Smooth muscle cell (in vitro differentiated cells): ENCODE data around the gene CAAP1. TPM values are rescaled to one million over a fixed set of nuclear protein-coding genes. Genes with fewer than 3 reads are reported as not detected.

Experiments used
- DNase-seq: peaks from one replicate; lab custom pipeline; 2025; ENCODE audit not compliant: unreplicated experiment; lab: John Stamatoyannopoulos, UW
- H2AFZ ChIP-seq: fragments of 200-600 bp; sonication (generic); 2 replicates; pipeline ENCODE4 v1.6.0; 2016; ENCODE audit warnings: antibody characterized with exemption, low read depth, mild to moderate bottlenecking
- H3F3A ChIP-seq: fragments of 200-600 bp; sonication (generic); 2 replicates; pipeline ENCODE4 v1.6.0; 2017; ENCODE audit warnings: antibody characterized with exemption, low read depth
- H3K27ac ChIP-seq: fragments of 200-600 bp; sonication (generic); 2 replicates; pipeline ENCODE4 v1.5.1; 2016; ENCODE audit warnings: low read depth, mild to moderate bottlenecking
- H3K27me3 ChIP-seq: fragments of 200-600 bp; sonication (generic); 2 replicates; pipeline ENCODE4 v1.6.1; 2016; ENCODE audit warnings: low read depth, mild to moderate bottlenecking
- H3K36me3 ChIP-seq: fragments of 200-600 bp; sonication (generic); 2 replicates; pipeline ENCODE4 v1.5.1; 2016; ENCODE audit warnings: low read depth
- H3K4me1 ChIP-seq: fragments of 200-600 bp; sonication (generic); 2 replicates; pipeline ENCODE4 v1.5.1; 2016; ENCODE audit warnings: low read depth
- H3K4me2 ChIP-seq: fragments of 200-600 bp; sonication (generic); 2 replicates; pipeline ENCODE4 v1.6.0; 2016; ENCODE audit warnings: mild to moderate bottlenecking
- H3K4me3 ChIP-seq: fragments of 200-600 bp; sonication (generic); 2 replicates; pipeline ENCODE4 v1.5.1; 2016; ENCODE audit warnings: mild to moderate bottlenecking
- H3K79me2 ChIP-seq: fragments of 200-600 bp; sonication (generic); 2 replicates; pipeline ENCODE4 v1.6.0; 2016; ENCODE audit warnings: low read depth, mild to moderate bottlenecking
- H3K9ac ChIP-seq: fragments of 200-600 bp; sonication (generic); 2 replicates; pipeline ENCODE4 v1.6.0; 2016; ENCODE audit warnings: low read depth
- H3K9me3 ChIP-seq: fragments of 200-600 bp; sonication (generic); replicated peaks from 2 replicates; pipeline ENCODE4 v1.5.1; 2016; ENCODE audit warnings: low read depth
- H4K20me1 ChIP-seq: fragments of 200-600 bp; sonication (generic); 2 replicates; pipeline ENCODE4 v1.6.0; 2016; ENCODE audit warnings: low read depth
- CTCF ChIP-seq: fragments of 200-600 bp; sonication (generic); IDR thresholded peaks from 2 replicates; pipeline ENCODE4 v1.5.1; 2017; ENCODE audit warnings: borderline replicate concordance, mild to moderate bottlenecking, antibody characterized with exemption; ENCODE audit not compliant: insufficient read depth, poor library complexity, severe bottlenecking
- WGBS: methylation state at CpG from one replicate; pipeline ENCODE4 v1.1.7; 2016; ENCODE audit warnings: low lambda C conversion rate; 5-methylcytosine and 5-hydroxymethylcytosine counted together
- polyA plus RNA-seq: library from polyadenylated mRNA; unstranded; fragments of >200 nt; fragmentation: Nextera tagmentation; extraction: Ambion mirVana; gene quantifications from 2 replicates; pipeline ENCODE4 v1.2.1, GENCODE V29; 2016
- total RNA-seq: library from RNA; depleted of rRNA; stranded (reverse); fragments of >200 nt; gene quantifications from 2 replicates; pipeline ENCODE4 v1.2.3, GENCODE V29; 2014

Gene CAAP1
- total and polyA plus RNA-seq, 2 experiments from 2014 or later, result 18.4 to 18.7 TPM

- DNase-seq, result no peak
- Histone ChIP-seq H3K79me2 (no peaks in the 10 kb centered on the region), H3F3A (no peaks in the 10 kb centered on the region), H3K4me3 (no peak overlapping the region), H2AFZ (no peak overlapping the region), H3K9ac (no peak overlapping the region), H3K36me3 (no peaks in the 10 kb centered on the region), H3K9me3 (no peaks in the 10 kb centered on the region), H3K4me1 (no peaks in the 10 kb centered on the region), H4K20me1 (no peaks in the 10 kb centered on the region), H3K27ac (no peak overlapping the region), H3K4me2 (no peak overlapping the region), H3K27me3 (no peaks in the 10 kb centered on the region)
- no peak for TF ChIP-seq CTCF
- WGBS, result 79% methylated on average over 2 of the region's 2 CpGs
Observed at GRCh38 chr9:26814799-26815198, 77.8 kb downstream of the CAAP1 start.

GRCh38 chr9:26813247-26813646 is 79.4 kb downstream of the CAAP1 start:
- Histone ChIP-seq H3K27me3 (no peaks in the 10 kb centered on the region), H3K4me1 (no peaks in the 10 kb centered on the region), H3K9ac (no peak overlapping the region), H3K4me2 (no peak overlapping the region), H2AFZ (no peak overlapping the region), H3K36me3 (no peaks in the 10 kb centered on the region), H4K20me1 (no peaks in the 10 kb centered on the region), H3F3A (no peaks in the 10 kb centered on the region), H3K79me2 (no peaks in the 10 kb centered on the region), H3K9me3 (no peaks in the 10 kb centered on the region), H3K4me3 (no peak overlapping the region), H3K27ac (no peak overlapping the region)
- no peak for DNase-seq
- no peak for TF ChIP-seq CTCF

GRCh38 chr9:26812217-26812616 is 80.4 kb downstream of the CAAP1 start:
- WGBS, result 91% methylated on average over 3 of the region's 3 CpGs
- Histone ChIP-seq H3K4me1 (no peaks in the 10 kb centered on the region), H4K20me1 (no peaks in the 10 kb centered on the region), H3K4me3 (no peak overlapping the region), H3K9me3 (no peaks in the 10 kb centered on the region), H3K79me2 (no peaks in the 10 kb centered on the region), H3K27ac (no peak overlapping the region), H3K36me3 (no peaks in the 10 kb centered on the region), H2AFZ (no peak overlapping the region), H3K4me2 (no peak overlapping the region), H3K27me3 (no peaks in the 10 kb centered on the region), H3K9ac (no peak overlapping the region), H3F3A (no peaks in the 10 kb centered on the region)
- no peak for DNase-seq
- TF ChIP-seq CTCF, result no peak

- no peak overlapping the region for H2AFZ ChIP-seq
- no peaks in the 10 kb centered on the region for H3K9me3 ChIP-seq
- no peaks in the 10 kb centered on the region for H4K20me1 ChIP-seq
- H3K4me3 ChIP-seq, result no peak overlapping the region
- no peaks in the 10 kb centered on the region for H3F3A ChIP-seq
- H3K4me1 ChIP-seq, result no peaks in the 10 kb centered on the region
- H3K4me2 ChIP-seq, result no peak overlapping the region
- no peaks in the 10 kb centered on the region for H3K79me2 ChIP-seq
- H3K27me3 ChIP-seq, result no peaks in the 10 kb centered on the region
- DNase-seq, result no peak
- H3K27ac ChIP-seq, result no peak overlapping the region
- TF ChIP-seq CTCF, result no peak
- H3K36me3 ChIP-seq, result no peaks in the 10 kb centered on the region
- no peak overlapping the region for H3K9ac ChIP-seq
Observed at GRCh38 chr9:26811106-26811505, 81.5 kb downstream of the CAAP1 start.
